ENCODE measurements around the gene ANKS1A.
"Not testable (repeated sequence)": the region's sequence is repeated elsewhere in the genome, so short reads cannot be mapped to it uniquely, and the experiment has no call there.

DNA sequence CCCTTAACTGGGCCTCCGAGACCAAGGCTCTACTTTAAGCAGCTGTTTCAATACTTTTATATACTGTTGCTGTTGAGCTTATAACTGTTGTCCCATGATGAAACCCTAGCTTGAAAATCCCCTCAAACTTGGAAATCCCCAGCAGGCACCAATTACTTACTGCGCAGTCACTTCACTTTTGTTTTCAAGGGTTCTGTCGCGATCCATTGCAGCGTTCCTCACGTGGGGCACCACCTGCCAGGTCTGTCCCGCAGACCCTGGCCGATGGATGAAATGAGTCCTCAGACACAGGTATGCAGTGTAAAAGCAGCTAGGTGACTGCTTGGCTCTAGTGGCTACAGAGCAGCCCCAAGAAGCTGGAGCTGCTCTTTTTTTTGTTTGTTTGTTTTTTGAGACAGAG lies 218.2 kb downstream of the ANKS1A start:
- TF ChIP-seq, protein P1, sequence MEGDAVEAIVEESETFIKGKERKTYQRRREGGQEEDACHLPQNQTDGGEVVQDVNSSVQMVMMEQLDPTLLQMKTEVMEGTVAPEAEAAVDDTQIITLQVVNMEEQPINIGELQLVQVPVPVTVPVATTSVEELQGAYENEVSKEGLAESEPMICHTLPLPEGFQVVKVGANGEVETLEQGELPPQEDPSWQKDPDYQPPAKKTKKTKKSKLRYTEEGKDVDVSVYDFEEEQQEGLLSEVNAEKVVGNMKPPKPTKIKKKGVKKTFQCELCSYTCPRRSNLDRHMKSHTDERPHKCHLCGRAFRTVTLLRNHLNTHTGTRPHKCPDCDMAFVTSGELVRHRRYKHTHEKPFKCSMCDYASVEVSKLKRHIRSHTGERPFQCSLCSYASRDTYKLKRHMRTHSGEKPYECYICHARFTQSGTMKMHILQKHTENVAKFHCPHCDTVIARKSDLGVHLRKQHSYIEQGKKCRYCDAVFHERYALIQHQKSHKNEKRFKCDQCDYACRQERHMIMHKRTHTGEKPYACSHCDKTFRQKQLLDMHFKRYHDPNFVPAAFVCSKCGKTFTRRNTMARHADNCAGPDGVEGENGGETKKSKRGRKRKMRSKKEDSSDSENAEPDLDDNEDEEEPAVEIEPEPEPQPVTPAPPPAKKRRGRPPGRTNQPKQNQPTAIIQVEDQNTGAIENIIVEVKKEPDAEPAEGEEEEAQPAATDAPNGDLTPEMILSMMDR (IDR thresholded peaks at IDR 0.05), result not testable (repeated sequence)
- not testable (repeated sequence) for TF ChIP-seq POLR2A (IDR thresholded peaks at IDR 0.05)

All from right lobe of liver (tissue), 4 donors.